ENCODE results near the gene SH3PXD2A.

DNA sequence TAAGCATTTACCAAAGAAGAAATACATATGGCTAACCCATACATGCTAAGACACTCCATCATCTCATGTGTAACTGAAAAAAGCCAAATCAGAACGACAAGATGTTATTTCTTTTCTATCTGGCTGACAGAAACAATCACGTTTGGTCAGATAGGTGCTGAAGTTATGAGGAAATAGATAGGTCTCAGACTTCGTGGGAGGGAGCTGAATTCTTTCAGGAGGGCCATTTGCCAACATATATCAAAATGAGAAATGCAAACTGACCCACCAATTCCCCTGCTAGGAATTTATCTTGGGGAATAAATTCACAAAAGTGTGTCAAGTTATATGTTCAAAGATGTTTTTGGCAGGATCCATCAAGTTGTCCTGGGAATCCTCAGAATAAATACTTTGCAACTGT is 32.6 kb downstream of the SH3PXD2A start:
- TF ChIP-seq CTCF (IDR thresholded peaks at IDR 0.05) (no peak), POLR2A (IDR thresholded peaks at IDR 0.05) (no peak)
